ENCODE measurements around the gene TDO2. TPM values are rescaled to one million over a fixed set of nuclear protein-coding genes. Genes with fewer than 3 reads are reported as not detected.
A peak's percentile ranks its signal among the peaks of the same experiment; 100 is the strongest.

Gene TDO2
- total RNA-seq, 1 experiment from 2014 or later: not detected

DNA sequence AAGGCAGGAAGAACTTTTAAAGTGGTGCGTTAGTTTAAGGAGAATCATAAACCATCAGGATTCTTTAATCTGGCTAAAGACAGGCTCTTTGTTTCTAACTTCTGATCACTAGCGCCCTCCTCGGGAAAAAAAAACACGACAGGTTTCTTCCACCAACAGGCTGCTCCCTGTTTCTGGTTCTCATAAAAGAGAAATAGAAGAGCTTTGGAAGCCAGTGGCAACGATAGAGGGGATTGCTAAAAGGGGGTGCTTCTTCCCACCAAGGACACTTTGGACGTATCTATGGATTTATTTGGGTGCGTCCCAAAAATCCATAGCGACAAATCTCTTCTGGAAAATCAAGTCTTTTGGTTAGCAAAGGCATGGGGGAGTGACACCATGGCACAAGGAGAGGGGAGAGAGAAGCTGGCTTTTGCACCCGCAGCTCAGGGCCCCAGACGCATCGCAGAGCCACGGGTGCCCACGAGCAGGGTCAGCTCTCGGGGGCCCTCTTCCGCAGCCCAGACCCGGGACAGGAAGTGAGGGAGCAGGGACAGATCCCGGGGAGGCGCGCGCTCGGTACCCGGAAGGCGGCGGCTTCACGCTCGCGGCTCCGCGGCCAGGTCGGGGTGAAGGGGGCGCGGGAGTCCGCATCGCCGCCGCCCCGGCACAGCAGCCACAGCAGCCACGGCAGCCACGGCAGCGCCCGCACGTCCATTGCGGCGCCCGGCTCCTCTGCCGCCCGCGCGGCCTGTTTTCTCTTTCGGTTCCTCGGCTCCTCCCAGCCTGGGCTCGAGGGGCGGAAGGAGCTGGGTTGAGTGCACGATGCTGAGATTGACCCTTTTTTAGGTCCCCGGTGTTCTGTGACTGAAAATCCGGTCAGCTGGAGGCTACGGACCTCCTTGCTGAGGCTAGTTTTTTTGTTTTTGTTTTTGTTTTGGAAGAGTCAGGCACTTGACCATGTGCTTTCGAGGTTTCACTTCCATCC lies 49.9 kb downstream of the TDO2 start, which contains the start of gene CTSO:
Gene CTSO (minus strand): TSS at position 716 of the 967 bp plus-strand sequence. CDS start 19 bp downstream, at position 697.
- peak; percentile 82 for DNase-seq
- Histone ChIP-seq H3K4me1 (ENCODE audit: insufficient read depth, low read length) (peaks cover 11% of the 10 kb centered on the region), H3K9me3 (ENCODE audit: low read length) (no peaks in the 10 kb centered on the region), H3K36me3 (ENCODE audit: low read depth, low read length) (no peaks in the 10 kb centered on the region), H3K4me2 (ENCODE audit: low read length) (peak within 1 kb of the TSS; percentile 100), H3K9ac (ENCODE audit: low read length) (peak within 1 kb of the TSS; percentile 97), H3K9me2 (replicated peaks; ENCODE audit: low read length) (no peaks in the 10 kb centered on the region), H4K20me1 (ENCODE audit: low read length) (no peaks in the 10 kb centered on the region), H3K27ac (ENCODE audit: low read length) (peak within 1 kb of the TSS; percentile 93), H3K27me3 (ENCODE audit: low read length) (no peaks in the 10 kb centered on the region), H2AFZ (ENCODE audit: low read length) (peak within 1 kb of the TSS; percentile 100), H3K79me2 (ENCODE audit: low read length) (no peaks in the 10 kb centered on the region), H3K4me3 (ENCODE audit: low read length) (peak within 1 kb of the TSS; percentile 89), H3F3A (ENCODE audit: low read length, unreplicated experiment) (no peaks in the 10 kb centered on the region)
- TF ChIP-seq, protein P1, sequence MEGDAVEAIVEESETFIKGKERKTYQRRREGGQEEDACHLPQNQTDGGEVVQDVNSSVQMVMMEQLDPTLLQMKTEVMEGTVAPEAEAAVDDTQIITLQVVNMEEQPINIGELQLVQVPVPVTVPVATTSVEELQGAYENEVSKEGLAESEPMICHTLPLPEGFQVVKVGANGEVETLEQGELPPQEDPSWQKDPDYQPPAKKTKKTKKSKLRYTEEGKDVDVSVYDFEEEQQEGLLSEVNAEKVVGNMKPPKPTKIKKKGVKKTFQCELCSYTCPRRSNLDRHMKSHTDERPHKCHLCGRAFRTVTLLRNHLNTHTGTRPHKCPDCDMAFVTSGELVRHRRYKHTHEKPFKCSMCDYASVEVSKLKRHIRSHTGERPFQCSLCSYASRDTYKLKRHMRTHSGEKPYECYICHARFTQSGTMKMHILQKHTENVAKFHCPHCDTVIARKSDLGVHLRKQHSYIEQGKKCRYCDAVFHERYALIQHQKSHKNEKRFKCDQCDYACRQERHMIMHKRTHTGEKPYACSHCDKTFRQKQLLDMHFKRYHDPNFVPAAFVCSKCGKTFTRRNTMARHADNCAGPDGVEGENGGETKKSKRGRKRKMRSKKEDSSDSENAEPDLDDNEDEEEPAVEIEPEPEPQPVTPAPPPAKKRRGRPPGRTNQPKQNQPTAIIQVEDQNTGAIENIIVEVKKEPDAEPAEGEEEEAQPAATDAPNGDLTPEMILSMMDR (conservative IDR thresholded peaks at IDR 0.05; ENCODE audit: low read depth, low read length): peak; percentile 73
- TF ChIP-seq EZH2 (IDR thresholded peaks at IDR 0.05; ENCODE audit: low read length, unreplicated experiment) (no peak), EZH2phosphoT487 (IDR thresholded peaks at IDR 0.05; ENCODE audit: borderline replicate concordance, low read length) (no peak)
- TSS peak; percentile 56 for BruUV-seq (replicated peaks)
- POLR2A ChIA-PET (ENCODE audit: unreplicated experiment): interaction anchor here (0.6 to 0.9 kb wide), 3 partner anchors 43 to 47 kb away, joined by 4 to 6 read pairs (median 5); no protein-coding TSS in a partner anchor
- intact Hi-C loops (cut with micrococcal nuclease): loop anchor here (1.0 to 2.0 kb wide), 4 partner anchors 47 to 511 kb away; no protein-coding TSS in a partner anchor
- CTCF ChIA-PET: interaction anchor here (0.6 to 2.2 kb wide), 8 partner anchors 46 to 1267 kb away, joined by 3 to 21 read pairs (median 4); no protein-coding TSS in a partner anchor
- ATAC-seq: peak; percentile 91

DNA sequence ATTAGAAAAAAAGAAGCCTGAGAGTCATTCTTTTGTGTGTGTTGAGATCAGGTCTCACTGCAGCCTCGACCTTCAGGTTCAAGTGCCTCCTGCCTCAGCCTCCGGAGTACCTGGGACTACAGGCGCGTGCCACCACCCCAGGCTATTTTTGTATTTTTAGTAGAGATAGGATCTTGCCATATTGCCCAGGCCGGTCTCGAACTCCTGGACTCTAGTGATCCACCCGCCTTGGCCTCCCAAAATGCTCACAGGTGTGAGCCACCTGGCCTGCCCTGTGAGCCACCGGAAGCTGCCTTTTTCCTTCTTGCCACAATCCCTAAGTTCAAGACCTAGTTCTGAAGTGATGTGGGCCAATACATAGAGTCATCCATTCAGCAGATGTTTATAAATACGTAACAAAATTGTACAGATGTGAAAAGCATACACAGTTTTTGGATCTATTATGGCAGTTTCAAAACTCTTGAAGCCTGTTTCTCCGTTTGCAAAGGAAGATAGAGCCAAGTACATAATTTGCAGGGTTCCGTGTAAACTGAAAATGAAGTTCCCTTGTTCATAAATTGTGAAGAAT lies 50.7 kb downstream of the TDO2 start:
- H3K4me2 ChIP-seq (ENCODE audit: low read length): peak overlapping the region; percentile 100
- no peaks in the 10 kb centered on the region for H3K79me2 ChIP-seq (ENCODE audit: low read length)
- H4K20me1 ChIP-seq (ENCODE audit: low read length): no peaks in the 10 kb centered on the region
- H2AFZ ChIP-seq (ENCODE audit: low read length): peak overlapping the region; percentile 100
- ChIA-PET CTCF (interaction anchor here (0.6 to 2.2 kb wide), 3 partner anchors 135 to 295 kb away, joined by 4 to 21 read pairs (median 4); no protein-coding TSS in a partner anchor), POLR2A (ENCODE audit: unreplicated experiment) (interaction anchor here (0.6 to 0.7 kb wide), 2 partner anchors 44 to 47 kb away, joined by 4 to 5 read pairs; no protein-coding TSS in a partner anchor)
- no peaks in the 10 kb centered on the region for H3F3A ChIP-seq (ENCODE audit: low read length, unreplicated experiment)
- H3K4me1 ChIP-seq (ENCODE audit: insufficient read depth, low read length): peaks cover 11% of the 10 kb centered on the region
- DNase-seq (no peak), ATAC-seq (no peak)
- TF ChIP-seq, protein P1 (conservative IDR thresholded peaks at IDR 0.05; ENCODE audit: low read depth, low read length): no peak
- TF ChIP-seq EZH2phosphoT487 (IDR thresholded peaks at IDR 0.05; ENCODE audit: borderline replicate concordance, low read length) (no peak), EZH2 (IDR thresholded peaks at IDR 0.05; ENCODE audit: low read length, unreplicated experiment) (no peak)
- no peaks in the 10 kb centered on the region for H3K36me3 ChIP-seq (ENCODE audit: low read depth, low read length)
- no peaks in the 10 kb centered on the region for H3K9me3 ChIP-seq (ENCODE audit: low read length)
- TSS peak; percentile 65 for BruUV-seq (replicated peaks)
- peak overlapping the region; percentile 89 for H3K4me3 ChIP-seq (ENCODE audit: low read length)
- H3K27ac ChIP-seq (ENCODE audit: low read length): peak overlapping the region; percentile 93
- H3K9me2 ChIP-seq (replicated peaks; ENCODE audit: low read length): no peaks in the 10 kb centered on the region
- H3K27me3 ChIP-seq (ENCODE audit: low read length): no peaks in the 10 kb centered on the region
- peak overlapping the region; percentile 97 for H3K9ac ChIP-seq (ENCODE audit: low read length)
- intact Hi-C loops (cut with micrococcal nuclease): no loop called here

Measured in PC-3 (cell line).